Stimulated activated CD4-positive, alpha-beta T cell treated with anti-CD3 and anti-CD28 coated beads, Interleukin-12 subunit alpha, Interleukin-12 subunit beta, amount 100 ng/mL, for 4 hours (primary cell): ENCODE measurements around the gene ZNF117.
"Not testable (repeated sequence)": the region's sequence is repeated elsewhere in the genome, so short reads cannot be mapped to it uniquely, and the experiment has no call there.

Experiments used
- DNase-seq: peaks from one replicate; pipeline ENCODE4 v3.0.0-alpha.2; 2020

Gene ZNF117

DNA sequence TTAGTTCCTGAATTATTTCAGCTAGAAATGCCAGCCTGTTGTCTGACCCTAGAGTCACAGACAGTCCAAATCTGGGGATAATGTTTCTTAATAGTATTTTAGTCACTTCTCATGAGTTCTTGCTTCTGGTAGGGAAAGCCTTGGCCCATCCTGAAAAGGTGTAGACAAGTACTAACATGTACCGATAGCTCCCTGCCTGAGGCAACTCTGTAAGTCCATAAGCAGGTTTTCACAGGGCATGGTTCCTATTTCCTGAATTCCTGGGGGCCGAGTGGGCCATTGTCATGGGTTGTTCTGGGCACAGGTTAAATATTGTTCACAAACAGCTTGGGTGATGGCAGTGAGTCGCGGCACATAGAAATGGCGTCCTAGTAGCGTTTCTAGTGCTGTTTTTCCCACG is 3.1 kb upstream of the ZNF117 start:
- no peak for DNase-seq

DNA sequence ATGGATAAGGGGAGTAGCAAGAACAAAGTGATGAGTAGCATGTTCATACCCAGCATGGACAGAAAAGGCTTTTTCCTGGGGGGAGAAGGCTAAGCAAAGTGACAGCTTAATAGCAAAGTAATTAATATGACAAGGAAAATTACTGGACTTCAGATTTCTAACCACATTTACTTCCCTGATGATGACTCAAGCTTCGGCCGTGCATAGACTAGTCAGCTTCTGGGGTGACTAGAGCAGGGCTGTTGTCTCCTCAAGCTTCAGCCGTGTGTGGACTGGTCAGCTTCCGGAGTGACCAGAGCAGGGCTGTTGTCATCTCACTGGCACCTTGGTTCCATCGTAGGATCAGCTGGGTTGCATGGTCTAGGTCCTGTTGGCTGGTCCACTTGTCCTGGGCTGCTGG is 2.1 kb upstream of the ZNF117 start:
- no peak for DNase-seq

DNA sequence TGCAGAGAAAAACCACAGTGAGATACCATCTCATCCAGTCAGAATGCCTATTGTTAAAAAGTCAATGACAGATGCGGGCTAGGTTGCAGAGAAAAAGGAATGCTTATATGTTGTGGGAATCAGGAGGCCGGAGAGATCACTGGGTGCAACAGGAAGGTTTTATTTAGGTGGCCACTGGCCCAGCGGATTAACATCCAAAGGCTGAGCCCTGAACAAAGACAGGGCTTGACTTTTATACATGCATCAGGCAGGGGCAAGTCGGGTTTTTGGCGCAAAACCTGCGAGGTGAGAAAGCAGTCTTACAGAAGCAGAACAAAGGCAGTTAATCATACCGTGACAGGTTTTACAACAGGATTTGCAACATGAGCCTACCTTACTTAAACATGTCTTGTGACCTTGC is 620 bp downstream of the ZNF117 start:
- no peak for DNase-seq

DNA sequence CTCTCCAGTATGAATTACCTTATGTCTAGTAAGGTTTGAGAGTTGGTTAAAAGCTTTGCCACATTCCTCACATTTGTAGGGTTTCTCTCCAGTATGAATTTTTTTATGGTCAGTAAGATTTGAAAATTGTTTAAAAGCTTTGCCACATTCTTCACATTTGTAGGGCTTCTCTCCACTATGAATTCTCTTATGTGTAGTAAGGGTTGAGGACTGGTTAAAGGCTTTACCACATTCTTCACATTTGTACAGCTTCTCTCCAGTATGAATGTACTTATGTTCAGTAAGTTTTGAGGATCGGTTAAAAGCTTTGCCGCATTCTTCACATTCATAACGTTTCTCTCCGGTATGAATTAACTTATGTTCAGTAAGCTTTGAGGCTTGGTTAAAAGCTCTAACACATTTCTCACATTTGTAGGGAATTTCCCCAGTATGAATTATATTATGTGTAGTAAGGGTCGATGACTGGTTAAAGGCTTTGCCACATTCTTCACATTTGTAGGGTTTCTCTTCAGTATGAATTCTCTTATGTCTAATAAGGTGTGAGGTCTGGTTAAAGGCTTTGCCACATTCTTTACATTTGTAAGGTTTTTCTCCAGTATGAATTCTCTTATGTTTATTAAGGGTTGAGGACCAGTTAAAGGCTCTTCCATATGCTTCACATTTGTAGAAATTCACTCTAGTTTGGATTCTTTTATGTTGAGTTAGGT is 12.2 kb downstream of the ZNF117 start:
- DNase-seq: no peak

DNA sequence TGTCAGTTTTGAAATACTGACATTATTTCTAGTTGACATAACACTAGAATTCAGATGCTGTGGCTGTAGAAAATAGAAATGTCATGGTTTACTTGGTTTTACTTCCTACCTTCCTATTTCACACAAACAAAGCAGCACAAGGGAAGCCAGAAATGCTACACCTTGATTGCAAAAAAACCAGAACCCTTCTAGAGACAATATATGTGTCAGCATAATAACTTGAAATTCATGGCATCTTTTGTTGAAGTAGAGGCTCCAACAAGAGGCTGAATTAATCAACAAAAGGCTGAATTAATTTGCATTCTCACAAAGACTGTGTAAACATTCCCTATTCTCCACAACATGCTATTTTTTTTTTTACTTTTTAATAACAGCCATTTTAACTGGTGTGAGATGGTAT is 25.2 kb downstream of the ZNF117 start:
- DNase-seq: no peak

DNA sequence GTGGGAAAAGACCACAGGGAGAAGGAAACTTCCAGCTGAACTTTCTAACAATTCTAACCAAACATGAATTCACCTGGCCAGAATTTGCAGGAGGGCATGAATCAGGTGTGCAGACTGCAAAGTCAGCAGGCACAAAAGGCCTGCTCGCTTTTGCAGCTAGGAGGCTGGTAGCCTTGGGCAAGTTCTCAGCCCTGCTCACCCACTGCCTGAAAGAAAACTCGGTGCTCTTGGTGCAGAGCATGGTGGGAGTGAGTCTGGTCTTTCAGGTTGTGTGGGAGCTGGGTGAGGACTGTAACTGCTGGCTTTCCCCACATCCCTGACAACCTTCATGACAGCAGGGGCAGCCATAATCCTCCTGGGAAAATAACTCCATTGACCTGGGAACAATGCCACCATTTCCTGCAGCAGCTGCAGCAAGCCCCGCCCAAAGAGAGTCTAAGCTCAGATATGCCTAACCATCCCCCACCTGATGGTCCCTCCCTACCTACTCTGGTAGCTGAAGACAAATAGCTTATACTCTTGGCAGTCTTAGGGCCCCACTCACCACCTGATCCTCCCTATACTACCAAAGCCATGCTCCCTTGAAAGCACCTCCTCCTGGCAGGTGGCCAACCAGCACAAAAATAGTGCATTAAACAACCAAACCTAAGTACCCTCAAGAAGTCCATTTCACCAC is 31.6 kb downstream of the ZNF117 start:
- DNase-seq: no peak

DNA sequence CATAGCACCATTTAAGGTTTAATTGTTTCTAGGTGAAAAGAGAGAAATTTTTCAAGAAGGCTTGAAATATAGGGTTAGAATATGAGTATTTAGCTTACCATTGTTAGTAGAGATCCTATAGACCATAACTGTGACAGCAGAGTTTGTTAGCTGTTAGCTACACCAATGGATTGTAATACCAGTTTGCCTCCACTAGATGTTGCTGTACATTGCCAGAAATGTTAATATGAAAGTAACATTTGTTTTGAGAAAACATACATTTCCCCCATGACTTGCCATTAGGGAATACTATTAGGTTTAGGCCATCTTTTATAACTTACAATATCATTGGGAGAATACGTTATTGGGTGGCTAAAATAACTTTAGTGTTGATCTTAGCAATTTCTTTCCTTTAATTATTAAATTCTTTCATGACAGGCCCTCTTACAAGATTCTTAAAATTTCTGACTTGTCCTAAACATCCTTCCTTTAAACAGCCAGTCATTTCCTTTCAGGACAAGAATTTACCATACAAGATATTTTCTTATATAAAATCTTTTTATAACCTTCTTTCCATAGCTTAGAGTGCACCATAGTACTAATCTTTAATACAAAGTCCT is 39.5 kb downstream of the ZNF117 start:
- DNase-seq: no peak

- not testable (repeated sequence) for DNase-seq
Observed at GRCh38 chr7:64950673-64951072, 40.2 kb downstream of the ZNF117 start.

DNA sequence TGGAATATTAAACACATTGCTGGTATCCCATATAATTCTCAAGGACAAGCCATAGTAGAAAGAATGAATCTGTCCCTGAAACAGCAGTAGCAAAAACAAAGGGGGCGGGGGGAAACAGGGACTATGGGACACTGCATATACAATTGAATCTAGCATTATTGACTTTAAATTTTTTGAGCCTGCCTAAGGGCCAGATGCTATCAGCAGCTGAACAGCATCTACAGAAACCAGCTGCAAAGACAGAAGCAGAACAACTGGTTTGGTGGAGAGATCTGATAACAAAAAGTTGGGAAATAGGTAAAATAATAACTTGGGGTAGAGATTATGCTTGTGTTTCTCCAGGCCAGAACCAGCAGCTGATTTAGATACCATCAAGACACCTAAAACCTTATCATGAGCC is 42.1 kb downstream of the ZNF117 start:
- DNase-seq: not testable (repeated sequence)

- DNase-seq: no peak
Observed at GRCh38 chr7:64947252-64948000, 43.4 kb downstream of the ZNF117 start.

DNA sequence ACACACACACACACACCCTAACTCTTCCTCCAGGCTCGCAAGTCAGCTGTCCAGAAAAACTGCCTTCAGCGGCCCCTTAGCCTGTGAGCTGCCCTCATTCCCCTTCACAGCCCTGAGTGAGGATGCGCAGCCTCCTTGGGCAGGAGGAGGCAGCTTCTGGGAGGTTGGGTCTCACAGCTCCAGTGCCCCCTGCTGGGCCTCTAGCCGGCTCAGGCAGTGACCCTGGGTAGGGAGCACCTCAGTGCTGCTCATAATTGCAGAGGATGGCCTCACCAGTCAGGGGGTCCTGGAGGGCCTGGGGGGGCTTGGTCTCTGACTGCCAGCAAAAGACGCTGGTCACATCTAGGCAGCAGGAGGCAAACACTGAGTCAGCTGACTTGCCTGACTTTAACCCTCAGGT is 44.1 kb downstream of the ZNF117 start:
- no peak for DNase-seq

DNA sequence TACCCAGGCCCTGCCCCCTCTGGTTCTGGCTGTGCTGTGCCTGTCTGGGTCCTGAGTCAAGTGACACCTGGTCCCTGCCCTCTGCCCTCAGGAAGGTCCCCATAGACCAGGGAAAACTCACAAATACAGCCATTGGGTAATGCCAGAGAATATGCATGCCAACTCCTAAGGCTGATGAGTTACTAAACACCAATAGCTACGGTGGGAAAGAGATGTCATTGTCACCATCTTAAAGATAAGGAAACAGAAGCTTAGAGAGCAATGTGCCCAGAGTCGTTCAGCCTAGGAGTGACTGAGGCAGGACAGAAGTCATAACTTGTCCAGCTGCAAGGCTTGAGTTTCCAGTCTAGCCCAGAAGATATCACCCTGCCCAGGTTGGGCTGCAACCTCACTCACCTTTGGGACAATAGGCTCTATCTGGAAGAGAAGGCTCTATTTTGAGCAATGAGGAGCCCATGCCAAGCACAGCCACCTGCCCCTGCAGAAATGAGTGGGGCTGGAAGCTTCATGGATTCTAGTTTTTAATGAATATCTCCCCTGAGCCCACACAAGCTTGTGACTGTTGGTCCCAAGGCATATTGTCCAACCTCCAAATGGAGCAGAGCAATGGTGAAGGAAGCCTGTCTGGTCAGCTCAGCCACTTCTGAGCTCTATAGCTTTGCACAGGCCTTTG is 45.2 kb downstream of the ZNF117 start:
- no peak for DNase-seq

DNA sequence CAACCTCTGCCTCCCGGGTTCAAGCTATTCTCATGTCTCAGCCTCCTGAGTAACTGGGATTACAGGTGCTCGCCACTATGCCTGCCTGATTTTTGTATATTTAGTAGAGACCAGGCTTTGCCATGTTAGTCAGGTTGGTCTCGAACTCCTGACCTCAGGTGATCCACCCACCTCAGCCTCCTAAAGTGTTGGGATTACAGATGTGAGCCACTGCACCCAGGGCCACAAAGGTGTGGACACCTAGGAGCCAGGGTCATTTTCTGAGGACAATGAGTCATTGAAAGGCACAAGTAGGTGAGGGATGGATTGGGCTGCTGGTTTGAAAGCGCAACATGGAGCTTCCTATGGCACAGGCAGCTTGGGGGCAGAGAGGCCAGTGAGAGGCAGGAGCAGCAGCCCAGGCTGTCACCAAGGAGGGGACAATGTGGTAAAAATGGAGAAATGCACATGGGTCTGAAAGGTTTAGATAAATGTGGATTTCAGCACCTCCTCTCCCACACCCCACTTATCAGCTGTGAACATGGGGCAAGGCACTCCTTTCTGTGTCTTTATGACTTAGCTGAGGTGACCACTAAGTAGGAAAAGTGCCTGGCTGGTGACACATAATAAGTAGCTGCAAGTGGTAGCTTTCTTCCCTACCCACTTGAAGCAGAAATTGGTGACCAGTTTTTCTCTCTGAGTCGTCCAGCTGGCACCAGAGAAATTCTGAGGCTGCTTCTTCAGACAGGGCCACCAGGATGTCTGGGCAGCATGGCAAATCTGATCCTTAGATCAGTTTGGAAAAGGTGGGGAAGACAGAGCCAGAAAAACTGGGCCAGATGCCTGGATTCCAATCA is 46.0 kb downstream of the ZNF117 start:
- not testable (repeated sequence) for DNase-seq

DNA sequence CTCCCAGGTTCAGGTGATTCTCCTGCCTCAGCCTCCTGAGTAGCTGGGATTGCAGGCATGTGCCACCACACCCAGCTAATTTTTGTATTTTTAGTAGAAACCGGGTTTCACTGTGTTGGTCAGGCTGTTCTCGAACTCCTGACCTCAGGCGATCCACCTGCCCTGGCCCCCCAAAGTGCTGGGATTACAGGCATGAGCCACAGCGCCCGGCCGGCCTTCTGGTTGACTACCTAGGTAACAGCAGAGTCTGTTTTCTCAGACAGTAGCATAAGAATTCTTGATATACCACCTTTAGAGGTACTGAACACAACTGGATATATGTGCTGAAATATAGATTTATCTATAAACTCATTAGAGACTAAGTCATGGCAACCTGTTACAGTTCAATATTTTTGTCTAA is 50.8 kb downstream of the ZNF117 start:
- not testable (repeated sequence) for DNase-seq

- DNase-seq: no peak
Observed at GRCh38 chr7:64938540-64938939, 52.3 kb downstream of the ZNF117 start.

GRCh38 chr7:64934478-64934877 is 56.4 kb downstream of the ZNF117 start:
- no peak for DNase-seq

DNA sequence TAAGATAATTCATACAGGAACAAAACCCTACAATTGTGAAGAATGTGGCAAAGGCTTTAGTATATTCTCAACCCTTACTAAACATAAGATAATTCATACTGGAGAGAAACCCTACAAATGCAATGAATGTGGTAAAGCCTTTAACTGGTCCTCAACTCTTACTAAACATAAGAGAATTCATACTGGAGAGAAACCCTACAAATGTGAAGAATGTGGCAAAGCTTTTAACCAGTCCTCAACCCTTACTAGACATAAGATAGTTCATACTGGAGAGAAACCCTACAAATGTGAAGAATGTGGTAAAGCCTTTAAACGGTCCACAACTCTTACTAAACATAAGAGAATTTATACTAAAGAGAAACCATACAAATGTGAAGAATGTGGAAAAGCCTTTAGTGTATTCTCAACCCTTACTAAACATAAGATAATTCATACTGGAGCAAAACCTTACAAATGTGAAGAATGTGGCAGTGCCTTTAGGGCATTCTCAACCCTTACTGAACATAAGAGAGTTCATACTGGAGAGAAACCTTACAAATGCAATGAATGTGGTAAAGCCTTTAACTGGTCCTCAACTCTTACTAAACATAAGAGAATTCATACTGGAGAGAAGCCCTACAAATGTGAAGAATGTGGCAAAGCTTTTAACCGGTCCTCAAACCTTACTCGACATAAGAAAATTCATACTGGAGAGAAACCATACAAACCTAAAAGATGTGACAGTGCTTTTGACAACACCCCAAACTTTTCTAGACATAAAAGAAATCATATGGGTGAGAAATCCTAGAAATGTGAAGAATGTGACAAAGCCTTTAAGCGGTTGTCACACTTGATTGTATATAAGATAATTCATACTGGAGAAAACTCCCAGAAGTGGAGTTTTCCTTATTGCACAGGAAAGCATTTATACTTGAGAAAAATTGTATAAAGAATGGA is 62.3 kb downstream of the ZNF117 start:
- not testable (repeated sequence) for DNase-seq
